Liver (tissue), 9 donors: ENCODE measurements around the gene ESRRB. TPM values are rescaled to one million over a fixed set of nuclear protein-coding genes. Genes with fewer than 3 reads are reported as not detected.

Experiments used
- DNase-seq: peaks from one replicate; pipeline ENCODE4 v3.0.0-alpha.2; 2017; ENCODE audit warnings: low spot score
- H3K27ac ChIP-seq, 2 donors: one replicate each; pipeline ENCODE4 v1.7.0; 2013; ENCODE audit warnings: inconsistent platforms in 2 of 2, low read length in 2 of 2, control low read depth in 1 of 2, low read depth in 1 of 2, mild to moderate bottlenecking in 1 of 2
- H3K27me3 ChIP-seq, 4 donors: one replicate each; pipeline versions ENCODE4 v1.6.1 to v1.7.0; 2013; ENCODE audit warnings: low read length in 3 of 4, inconsistent platforms in 1 of 4, mild to moderate bottlenecking in 1 of 4, moderate library complexity in 1 of 4; ENCODE audit not compliant: control insufficient read depth in 4 of 4, insufficient read depth in 4 of 4
- H3K36me3 ChIP-seq, 4 donors: one replicate each; pipeline versions ENCODE4 v1.6.1 to v1.7.0; 2013; ENCODE audit warnings: low read length in 3 of 4, mild to moderate bottlenecking in 3 of 4, low read depth in 1 of 4, moderate library complexity in 1 of 4; ENCODE audit not compliant: control insufficient read depth in 4 of 4, insufficient read depth in 3 of 4
- H3K4me1 ChIP-seq, 4 donors: one replicate each; pipeline versions ENCODE4 v1.6.1 to v1.7.0; 2013; ENCODE audit warnings: low read length in 3 of 4, mild to moderate bottlenecking in 3 of 4, moderate library complexity in 1 of 4; ENCODE audit not compliant: control insufficient read depth in 4 of 4, insufficient read depth in 4 of 4
- H3K4me3 ChIP-seq, 3 donors: one replicate each; pipeline versions ENCODE4 v1.6.1 to v1.7.0; 2013; ENCODE audit warnings: low read length in 3 of 3, control low read depth in 1 of 3, low read depth in 1 of 3, mild to moderate bottlenecking in 1 of 3
- H3K9ac ChIP-seq, 2 donors: one replicate each; pipeline ENCODE4 v1.7.0; 2013; ENCODE audit warnings: low read length in 2 of 2, mild to moderate bottlenecking in 2 of 2, moderate library complexity in 2 of 2, control low read depth in 1 of 2, low read depth in 1 of 2
- H3K9me3 ChIP-seq, 4 donors: one replicate each; pipeline versions ENCODE4 v1.6.1 to v1.7.0; 2013; ENCODE audit warnings: low read length in 3 of 4; ENCODE audit not compliant: control insufficient read depth in 4 of 4
- EGR1 ChIP-seq, 2 donors: IDR thresholded peaks; 2 replicates each; pipeline ENCODE4 v1.6.1; 2016 to 2018; ENCODE audit warnings: antibody characterized with exemption in 2 of 2, low read depth in 2 of 2
- FOXA1 ChIP-seq: IDR thresholded peaks from 2 replicates; pipeline ENCODE4 v1.6.1; 2016; ENCODE audit warnings: antibody characterized with exemption
- FOXA2 ChIP-seq: IDR thresholded peaks from 2 replicates; pipeline ENCODE4 v1.6.1; 2016; ENCODE audit warnings: antibody characterized with exemption
- GABPA ChIP-seq, 2 donors: IDR thresholded peaks in 1 of 2; conservative IDR thresholded peaks in 1 of 2; 2 replicates each; pipeline ENCODE4 v1.6.1; 2016; ENCODE audit warnings: antibody characterized with exemption in 2 of 2, mild to moderate bottlenecking in 1 of 2, moderate library complexity in 1 of 2
- HNF4A ChIP-seq, 2 donors: conservative IDR thresholded peaks; 2 replicates each; pipeline ENCODE4 v1.6.1; 2016; ENCODE audit warnings: antibody characterized with exemption in 2 of 2, mild to moderate bottlenecking in 2 of 2
- HNF4G ChIP-seq: IDR thresholded peaks from 2 replicates; pipeline ENCODE4 v1.6.1; 2016; ENCODE audit warnings: antibody characterized with exemption
- JUND ChIP-seq, 2 donors: IDR thresholded peaks; 2 replicates each; pipeline ENCODE4 v1.6.1; 2016; ENCODE audit warnings: antibody characterized with exemption in 2 of 2
- NR2F2 ChIP-seq: IDR thresholded peaks from 2 replicates; pipeline ENCODE4 v1.6.1; 2016; ENCODE audit warnings: antibody characterized with exemption
- SP1 ChIP-seq: IDR thresholded peaks from 2 replicates; pipeline ENCODE4 v1.6.1; 2018; ENCODE audit warnings: antibody characterized with exemption, mild to moderate bottlenecking
- YY1 ChIP-seq: IDR thresholded peaks from 2 replicates; pipeline ENCODE4 v1.6.1; 2016; ENCODE audit warnings: antibody characterized with exemption, mild to moderate bottlenecking
- WGBS: extraction: QIAGEN DNeasy Blood & Tissue Kit; methylation state at CpG from one replicate; pipeline ENCODE4 v1.1.7; 2013; 5-methylcytosine and 5-hydroxymethylcytosine counted together
- polyA plus RNA-seq, 2 donors: library from polyadenylated mRNA; stranded (reverse) in 1 of 2; unstranded in 1 of 2; fragments of 200-250 nt in 1 of 2; fragments of >200 nt in 1 of 2; fragmentation: Nextera tagmentation in 1 of 2; extraction: Ambion mirVana in 1 of 2; gene quantifications; one replicate each; pipeline versions ENCODE4 v1.2.1 to v1.2.3, GENCODE V29; 2013 to 2015
- total RNA-seq, 2 donors: library from RNA; depleted of rRNA; stranded (reverse); fragments of >200 nt; gene quantifications; one replicate each; pipeline ENCODE4 v1.2.3, GENCODE V29; 2014
- TF ChIP-seq, protein P1 (sequence below): IDR thresholded peaks from 2 replicates; pipeline ENCODE4 v1.6.1; 2016; ENCODE audit warnings: antibody characterized with exemption
- TF ChIP-seq, protein P2 (sequence below): IDR thresholded peaks from 2 replicates; pipeline ENCODE4 v1.6.1; 2016; ENCODE audit warnings: antibody characterized with exemption
- TF ChIP-seq, protein P3 (sequence below): IDR thresholded peaks from 2 replicates; pipeline ENCODE4 v1.6.1; 2016; ENCODE audit warnings: antibody characterized with exemption
- TF ChIP-seq, protein P4 (sequence below): fragments of 150-350 bp; IDR thresholded peaks from 2 replicates; pipeline ENCODE4 v1.5.1; 2017; ENCODE audit warnings: improper control_type of control experiment, low read depth, low read length; ENCODE audit not compliant: missing input control
- donor health status: healthy.
- donor health status: healthy.
- donor health status: healthy.
- donor health status: healthy.
- donor health status: healthy.

The ESRRB gene
- total and polyA plus RNA-seq, 4 donors, result 0.08 to 0.21 (median 0.11) TPM

DNA sequence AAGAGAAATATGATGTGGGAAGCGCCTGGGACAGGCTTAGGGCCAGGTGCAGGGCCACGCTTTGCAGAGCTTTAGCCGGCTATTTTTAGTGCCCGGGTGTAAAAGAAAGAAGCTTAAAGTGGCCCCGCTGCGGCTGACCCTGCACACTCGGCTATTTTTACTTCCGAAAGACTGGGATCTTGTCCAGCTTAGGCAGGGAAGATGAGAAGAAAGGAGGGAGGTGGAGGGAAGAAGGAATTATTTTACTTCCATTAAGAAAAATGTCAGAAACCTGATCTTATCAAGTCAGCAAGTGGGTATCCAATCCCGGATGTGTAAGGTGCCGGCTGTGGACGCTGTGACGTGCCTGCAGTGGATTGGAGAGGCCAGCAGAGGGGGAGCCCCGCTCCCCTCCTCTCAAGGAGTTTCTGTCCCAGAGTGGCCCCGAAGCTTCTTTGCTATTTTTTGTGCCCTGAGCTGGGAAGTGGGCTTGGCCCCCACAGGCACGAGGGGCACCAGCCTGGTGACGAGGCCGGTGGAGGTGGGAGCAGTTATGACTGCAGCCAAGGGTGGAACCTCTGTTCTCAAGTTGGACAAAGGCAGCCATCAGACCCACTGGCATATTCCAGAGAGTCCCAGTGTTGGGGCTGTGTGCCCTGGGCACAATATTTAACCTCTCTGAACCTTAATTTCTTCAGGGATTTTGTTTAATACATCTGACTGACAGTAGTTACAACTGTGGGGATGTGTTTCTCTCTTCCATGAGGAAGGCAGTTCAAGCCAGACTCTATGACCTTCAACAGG, 97.7 kb downstream of the ESRRB start:
- 43% methylated on average over 17 of the region's 17 CpGs for WGBS
- Histone ChIP-seq H3K27me3 (peaks cover 0 to 5% (median 0%) of the 10 kb centered on the region in 4 donors), H3K9me3 (no peaks in the 10 kb centered on the region), H3K4me1 (no peaks in the 10 kb centered on the region), H3K4me3 (no peak overlapping the region), H3K36me3 (no peaks in the 10 kb centered on the region), H3K27ac (no peak overlapping the region), H3K9ac (no peak overlapping the region)
- TF ChIP-seq, protein P1, sequence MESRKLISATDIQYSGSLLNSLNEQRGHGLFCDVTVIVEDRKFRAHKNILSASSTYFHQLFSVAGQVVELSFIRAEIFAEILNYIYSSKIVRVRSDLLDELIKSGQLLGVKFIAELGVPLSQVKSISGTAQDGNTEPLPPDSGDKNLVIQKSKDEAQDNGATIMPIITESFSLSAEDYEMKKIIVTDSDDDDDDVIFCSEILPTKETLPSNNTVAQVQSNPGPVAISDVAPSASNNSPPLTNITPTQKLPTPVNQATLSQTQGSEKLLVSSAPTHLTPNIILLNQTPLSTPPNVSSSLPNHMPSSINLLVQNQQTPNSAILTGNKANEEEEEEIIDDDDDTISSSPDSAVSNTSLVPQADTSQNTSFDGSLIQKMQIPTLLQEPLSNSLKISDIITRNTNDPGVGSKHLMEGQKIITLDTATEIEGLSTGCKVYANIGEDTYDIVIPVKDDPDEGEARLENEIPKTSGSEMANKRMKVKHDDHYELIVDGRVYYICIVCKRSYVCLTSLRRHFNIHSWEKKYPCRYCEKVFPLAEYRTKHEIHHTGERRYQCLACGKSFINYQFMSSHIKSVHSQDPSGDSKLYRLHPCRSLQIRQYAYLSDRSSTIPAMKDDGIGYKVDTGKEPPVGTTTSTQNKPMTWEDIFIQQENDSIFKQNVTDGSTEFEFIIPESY, result no peak
- TF ChIP-seq HNF4G, result no peak
- no peak for TF ChIP-seq GABPA (IDR thresholded peaks at IDR 0.05 in 1 of 2, conservative IDR thresholded peaks at IDR 0.05 in 1 of 2)
- no peak for TF ChIP-seq YY1
- TF ChIP-seq, protein P2, sequence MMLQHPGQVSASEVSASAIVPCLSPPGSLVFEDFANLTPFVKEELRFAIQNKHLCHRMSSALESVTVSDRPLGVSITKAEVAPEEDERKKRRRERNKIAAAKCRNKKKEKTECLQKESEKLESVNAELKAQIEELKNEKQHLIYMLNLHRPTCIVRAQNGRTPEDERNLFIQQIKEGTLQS, result no peak
- TF ChIP-seq FOXA1, result no peak
- no peak for TF ChIP-seq EGR1 (IDR thresholded peaks at IDR 0.05; ENCODE audit: low read depth in 2 of 2)
- TF ChIP-seq, protein P3, sequence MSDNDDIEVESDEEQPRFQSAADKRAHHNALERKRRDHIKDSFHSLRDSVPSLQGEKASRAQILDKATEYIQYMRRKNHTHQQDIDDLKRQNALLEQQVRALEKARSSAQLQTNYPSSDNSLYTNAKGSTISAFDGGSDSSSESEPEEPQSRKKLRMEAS, result no peak
- TF ChIP-seq FOXA2, result no peak
- TF ChIP-seq, protein P4, sequence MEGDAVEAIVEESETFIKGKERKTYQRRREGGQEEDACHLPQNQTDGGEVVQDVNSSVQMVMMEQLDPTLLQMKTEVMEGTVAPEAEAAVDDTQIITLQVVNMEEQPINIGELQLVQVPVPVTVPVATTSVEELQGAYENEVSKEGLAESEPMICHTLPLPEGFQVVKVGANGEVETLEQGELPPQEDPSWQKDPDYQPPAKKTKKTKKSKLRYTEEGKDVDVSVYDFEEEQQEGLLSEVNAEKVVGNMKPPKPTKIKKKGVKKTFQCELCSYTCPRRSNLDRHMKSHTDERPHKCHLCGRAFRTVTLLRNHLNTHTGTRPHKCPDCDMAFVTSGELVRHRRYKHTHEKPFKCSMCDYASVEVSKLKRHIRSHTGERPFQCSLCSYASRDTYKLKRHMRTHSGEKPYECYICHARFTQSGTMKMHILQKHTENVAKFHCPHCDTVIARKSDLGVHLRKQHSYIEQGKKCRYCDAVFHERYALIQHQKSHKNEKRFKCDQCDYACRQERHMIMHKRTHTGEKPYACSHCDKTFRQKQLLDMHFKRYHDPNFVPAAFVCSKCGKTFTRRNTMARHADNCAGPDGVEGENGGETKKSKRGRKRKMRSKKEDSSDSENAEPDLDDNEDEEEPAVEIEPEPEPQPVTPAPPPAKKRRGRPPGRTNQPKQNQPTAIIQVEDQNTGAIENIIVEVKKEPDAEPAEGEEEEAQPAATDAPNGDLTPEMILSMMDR, result no peak
- DNase-seq, result no peak

DNA sequence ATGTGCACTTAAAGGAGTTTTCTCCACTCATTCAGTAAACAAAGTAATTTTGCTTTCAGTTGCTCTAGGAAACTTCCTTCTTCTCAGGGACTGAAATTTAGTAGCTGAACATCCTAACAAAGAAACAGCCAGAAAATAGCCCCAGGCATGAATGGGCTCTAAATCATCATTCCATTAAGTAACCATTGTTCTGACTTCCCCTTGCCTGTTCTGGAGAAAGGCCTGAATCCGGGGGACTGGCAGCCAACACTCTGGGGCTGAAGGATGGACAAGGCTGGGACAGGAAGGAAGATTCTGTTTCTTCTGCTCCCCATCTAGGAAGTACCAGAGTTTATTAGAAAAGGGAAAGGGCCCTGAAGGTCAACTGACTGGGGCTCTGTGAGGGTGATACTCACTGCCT, 104.5 kb downstream of the ESRRB start:
- WGBS, result 65% methylated on average over 1 of the region's 1 CpG
- DNase-seq, result no peak
- Histone ChIP-seq H3K4me1 (no peaks in the 10 kb centered on the region), H3K9me3 (no peaks in the 10 kb centered on the region), H3K9ac (no peak overlapping the region), H3K4me3 (no peak overlapping the region), H3K36me3 (no peaks in the 10 kb centered on the region), H3K27ac (no peak overlapping the region), H3K27me3 (peaks cover 0 to 5% (median 0%) of the 10 kb centered on the region in 4 donors)
- TF ChIP-seq, protein P2, result no peak
- TF ChIP-seq SP1 (no peak), FOXA1 (no peak), NR2F2 (no peak), HNF4G (no peak), JUND (IDR thresholded peaks at IDR 0.05) (no peak), FOXA2 (no peak), HNF4A (conservative IDR thresholded peaks at IDR 0.05) (no peak)
- TF ChIP-seq, protein P1, result no peak
- TF ChIP-seq, protein P4, result no peak
- TF ChIP-seq, protein P3, result no peak
